ENCODE measurements around the gene ANKRD16. TPM values are rescaled to one million over a fixed set of nuclear protein-coding genes. Genes with fewer than 3 reads are reported as not detected.
"Not testable (repeated sequence)": the region's sequence is repeated elsewhere in the genome, so short reads cannot be mapped to it uniquely, and the experiment has no call there.

The ANKRD16 gene
- total and polyA plus RNA-seq, 7 experiments from 2014 or later: 4.6 to 9.8 (median 7.0) TPM

GRCh38 chr10:5856701-5857004 lies 33.0 kb downstream of the ANKRD16 start:
- H3K36me3 ChIP-seq (ENCODE audit: control insufficient read depth in 2 of 3, insufficient read depth in 3 of 3, low read length in 3 of 3): no peaks in the 10 kb centered on the region
- DNase-seq (no peak), ATAC-seq (no peak)
- H3K9me3 Mint-ChIP-seq: no peaks in the 10 kb centered on the region
- no peaks in the 10 kb centered on the region for H3K27me3 ChIP-seq (ENCODE audit: control insufficient read depth in 2 of 2, insufficient read depth in 2 of 2, low read length in 2 of 2)
- ChIA-PET POLR2A (interaction anchor here (0.6 kb wide), 1 partner anchor 178 kb away, joined by 3 read pairs; no protein-coding TSS in a partner anchor), CTCF (no interaction called here)
- no peak overlapping the region for H3K4me3 ChIP-seq (ENCODE audit: low read length)
- no peak overlapping the region for H3K27ac Mint-ChIP-seq
- H3K4me1 ChIP-seq (ENCODE audit: control insufficient read depth in 2 of 2, insufficient read depth in 2 of 2, low read length in 2 of 2): no peaks in the 10 kb centered on the region
- no peaks in the 10 kb centered on the region for H3K9me3 ChIP-seq (ENCODE audit: control insufficient read depth in 2 of 3, low read length in 3 of 3)
- no peak overlapping the region for H3K27ac ChIP-seq (ENCODE audit: low read depth, low read length)
- intact Hi-C loops (cut with micrococcal nuclease): no loop called here
- peaks cover 0 to 3% (median 0%) of the 10 kb centered on the region in 7 donors for H3K4me1 Mint-ChIP-seq
- H3K4me3 Mint-ChIP-seq: no peak overlapping the region
- H3K27me3 Mint-ChIP-seq: peaks cover 0 to 11% (median 4%) of the 10 kb centered on the region in 5 donors
- H3K36me3 Mint-ChIP-seq: peaks cover 0 to 3% (median 0%) of the 10 kb centered on the region in 5 donors

GRCh38 chr10:5855979-5856700 lies 33.6 kb downstream of the ANKRD16 start:
- Histone ChIP-seq H3K36me3 (ENCODE audit: control insufficient read depth in 2 of 3, insufficient read depth in 3 of 3, low read length in 3 of 3) (no peaks in the 10 kb centered on the region), H3K9me3 (ENCODE audit: control insufficient read depth in 2 of 3, low read length in 3 of 3) (no peaks in the 10 kb centered on the region), H3K4me1 (ENCODE audit: control insufficient read depth in 2 of 2, insufficient read depth in 2 of 2, low read length in 2 of 2) (no peaks in the 10 kb centered on the region), H3K27me3 (ENCODE audit: control insufficient read depth in 2 of 2, insufficient read depth in 2 of 2, low read length in 2 of 2) (no peaks in the 10 kb centered on the region), H3K27ac (ENCODE audit: low read depth, low read length) (no peak overlapping the region), H3K4me3 (ENCODE audit: low read length) (no peak overlapping the region)
- intact Hi-C loops (cut with micrococcal nuclease): no loop called here
- POLR2A ChIA-PET: interaction anchor here (0.6 kb wide), 1 partner anchor 178 kb away, joined by 3 read pairs; no protein-coding TSS in a partner anchor
- CTCF ChIA-PET: interaction anchor here (0.6 to 0.7 kb wide), 2 partner anchors 543 to 1151 kb away, joined by 3 to 4 read pairs; no protein-coding TSS in a partner anchor
- peaks cover 0 to 11% (median 4%) of the 10 kb centered on the region in 5 donors for H3K27me3 Mint-ChIP-seq
- peaks cover 0 to 3% (median 0%) of the 10 kb centered on the region in 5 donors for H3K36me3 Mint-ChIP-seq
- peaks cover 0 to 3% (median 0%) of the 10 kb centered on the region in 7 donors for H3K4me1 Mint-ChIP-seq
- no peak for ATAC-seq
- no peak overlapping the region for H3K27ac Mint-ChIP-seq
- H3K4me3 Mint-ChIP-seq: no peak overlapping the region
- DNase-seq: no peak
- no peaks in the 10 kb centered on the region for H3K9me3 Mint-ChIP-seq

- Histone ChIP-seq H3K27ac (ENCODE audit: low read depth, low read length) (no peak overlapping the region), H3K9me3 (ENCODE audit: control insufficient read depth in 2 of 3, low read length in 3 of 3) (no peaks in the 10 kb centered on the region), H3K4me3 (ENCODE audit: low read length) (no peak overlapping the region), H3K27me3 (ENCODE audit: control insufficient read depth in 2 of 2, insufficient read depth in 2 of 2, low read length in 2 of 2) (no peaks in the 10 kb centered on the region), H3K4me1 (ENCODE audit: control insufficient read depth in 2 of 2, insufficient read depth in 2 of 2, low read length in 2 of 2) (no peaks in the 10 kb centered on the region), H3K36me3 (ENCODE audit: control insufficient read depth in 2 of 3, insufficient read depth in 3 of 3, low read length in 3 of 3) (no peaks in the 10 kb centered on the region)
- H3K27me3 Mint-ChIP-seq: peaks cover 0 to 11% (median 4%) of the 10 kb centered on the region in 5 donors
- ChIA-PET POLR2A (interaction anchor here (0.7 kb wide), 1 partner anchor 101 kb away, joined by 4 read pairs; no protein-coding TSS in a partner anchor), CTCF (no interaction called here)
- intact Hi-C loops (cut with micrococcal nuclease): no loop called here
- DNase-seq: no peak
- no peak overlapping the region for H3K27ac Mint-ChIP-seq
- peaks cover 0 to 3% (median 0%) of the 10 kb centered on the region in 7 donors for H3K4me1 Mint-ChIP-seq
- H3K9me3 Mint-ChIP-seq: peaks cover 0 to 1% (median 0%) of the 10 kb centered on the region in 11 donors
- no peak for ATAC-seq
- peaks cover 0 to 3% (median 0%) of the 10 kb centered on the region in 5 donors for H3K36me3 Mint-ChIP-seq
- H3K4me3 Mint-ChIP-seq: no peak overlapping the region
Measured at GRCh38 chr10:5854131-5854475, 35.6 kb downstream of the ANKRD16 start.

DNA sequence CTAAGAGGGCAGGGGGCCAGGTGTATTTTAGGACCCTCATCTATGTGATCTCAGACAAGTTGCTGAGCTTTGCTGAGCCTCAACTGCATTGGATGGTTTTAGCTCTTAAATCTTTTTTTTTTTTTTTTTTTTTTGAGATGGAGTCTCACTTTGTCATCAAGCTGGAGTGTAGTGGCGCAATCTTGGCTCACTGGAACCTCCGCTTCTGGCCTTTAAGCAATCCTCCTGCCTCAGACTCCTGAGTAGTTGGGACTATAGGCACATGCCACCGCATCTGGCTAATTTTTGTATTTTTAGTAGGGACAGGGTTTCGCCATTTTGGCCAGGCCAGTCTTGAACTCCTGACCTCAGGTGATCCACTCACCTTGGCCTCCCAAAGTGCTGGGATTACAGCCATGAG lies 43.0 kb downstream of the ANKRD16 start:
- H3K27ac Mint-ChIP-seq; H3K4me1 Mint-ChIP-seq; H3K27ac ChIP-seq (ENCODE audit: low read depth, low read length): not testable (repeated sequence)

GRCh38 chr10:5844345-5845055 lies 45.2 kb downstream of the ANKRD16 start:
- Histone ChIP-seq H3K4me3 (ENCODE audit: low read length) (no peak overlapping the region), H3K27me3 (ENCODE audit: control insufficient read depth in 2 of 2, insufficient read depth in 2 of 2, low read length in 2 of 2) (no peaks in the 10 kb centered on the region), H3K4me1 (ENCODE audit: control insufficient read depth in 2 of 2, insufficient read depth in 2 of 2, low read length in 2 of 2) (no peaks in the 10 kb centered on the region), H3K9me3 (ENCODE audit: control insufficient read depth in 2 of 3, low read length in 3 of 3) (no peaks in the 10 kb centered on the region), H3K36me3 (ENCODE audit: control insufficient read depth in 2 of 3, insufficient read depth in 3 of 3, low read length in 3 of 3) (no peaks in the 10 kb centered on the region), H3K27ac (ENCODE audit: low read depth, low read length) (no peak overlapping the region)
- peaks cover 0 to 1% (median 0%) of the 10 kb centered on the region in 11 donors for H3K9me3 Mint-ChIP-seq
- ChIA-PET CTCF (interaction anchor here (0.7 kb wide), 1 partner anchor 1007 kb away, joined by 4 read pairs; no protein-coding TSS in a partner anchor), POLR2A (interaction anchor here (0.6 kb wide), 1 partner anchor 593 kb away, joined by 3 read pairs; no protein-coding TSS in a partner anchor)
- H3K27ac Mint-ChIP-seq: no peak overlapping the region
- H3K27me3 Mint-ChIP-seq: peaks cover 0 to 5% (median 0%) of the 10 kb centered on the region in 5 donors
- intact Hi-C loops (cut with micrococcal nuclease): no loop called here
- peaks cover 0 to 10% (median 0%) of the 10 kb centered on the region in 7 donors for H3K4me1 Mint-ChIP-seq
- no peaks in the 10 kb centered on the region for H3K36me3 Mint-ChIP-seq
- no peak for ATAC-seq
- no peak overlapping the region for H3K4me3 Mint-ChIP-seq
- DNase-seq: no peak

More for the DNA sequence above, 43.0 kb downstream of the ANKRD16 start:
- ATAC-seq; H3K4me1 ChIP-seq (ENCODE audit: control insufficient read depth in 2 of 2, insufficient read depth in 2 of 2, low read length in 2 of 2); H3K36me3 ChIP-seq (ENCODE audit: control insufficient read depth in 2 of 3, insufficient read depth in 3 of 3, low read length in 3 of 3); H3K27me3 Mint-ChIP-seq; H3K4me3 Mint-ChIP-seq; H3K4me3 ChIP-seq (ENCODE audit: low read length); DNase-seq; H3K27me3 ChIP-seq (ENCODE audit: control insufficient read depth in 2 of 2, insufficient read depth in 2 of 2, low read length in 2 of 2); POLR2A ChIA-PET; H3K9me3 ChIP-seq (ENCODE audit: control insufficient read depth in 2 of 3, low read length in 3 of 3); H3K9me3 Mint-ChIP-seq; H3K36me3 Mint-ChIP-seq; intact Hi-C loops (cut with micrococcal nuclease): not testable (repeated sequence)
- CTCF ChIA-PET: interaction anchor here (0.6 kb wide), 1 partner anchor 1657 kb away, joined by 4 read pairs; no protein-coding TSS in a partner anchor

DNA sequence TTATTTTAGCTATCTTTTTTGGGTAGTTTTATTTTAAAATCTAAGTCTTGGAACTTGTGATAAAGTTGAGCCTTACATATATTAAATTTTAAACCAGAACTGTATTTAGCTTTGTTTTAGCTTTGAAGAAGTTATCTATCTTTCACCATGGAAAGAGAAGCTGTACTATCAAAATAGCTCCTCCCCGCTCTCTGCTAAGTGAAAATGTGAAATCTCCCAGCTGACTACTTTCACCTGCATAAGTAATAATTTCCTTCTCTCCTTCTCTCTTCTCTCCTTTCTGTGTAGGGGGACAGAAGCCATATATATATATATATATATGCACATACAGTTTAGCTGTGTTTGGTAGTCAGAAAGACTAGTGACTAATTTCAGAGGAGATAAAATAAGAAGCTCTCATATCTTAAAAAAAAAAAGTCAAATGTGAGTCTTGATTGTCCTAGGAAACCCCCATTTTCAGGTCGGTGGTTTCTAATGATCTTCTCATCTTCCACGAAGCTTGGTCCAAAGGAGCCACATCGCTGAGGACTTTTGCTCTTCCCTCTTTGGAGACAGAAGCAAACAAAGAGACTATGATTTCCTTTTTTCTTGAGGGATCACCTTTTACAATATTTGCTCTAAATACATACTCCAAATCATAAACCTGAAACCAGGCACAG lies 45.9 kb downstream of the ANKRD16 start:
- ATAC-seq (no peak), DNase-seq (no peak)
- H3K4me3 Mint-ChIP-seq: no peak overlapping the region
- POLR2A ChIA-PET: interaction anchor here (0.6 kb wide), 1 partner anchor 594 kb away, joined by 3 read pairs; no protein-coding TSS in a partner anchor
- peaks cover 0 to 10% (median 0%) of the 10 kb centered on the region in 7 donors for H3K4me1 Mint-ChIP-seq
- Histone ChIP-seq H3K36me3 (ENCODE audit: control insufficient read depth in 2 of 3, insufficient read depth in 3 of 3, low read length in 3 of 3) (no peaks in the 10 kb centered on the region), H3K27ac (ENCODE audit: low read depth, low read length) (no peak overlapping the region), H3K27me3 (ENCODE audit: control insufficient read depth in 2 of 2, insufficient read depth in 2 of 2, low read length in 2 of 2) (no peaks in the 10 kb centered on the region), H3K4me3 (ENCODE audit: low read length) (no peak overlapping the region), H3K4me1 (ENCODE audit: control insufficient read depth in 2 of 2, insufficient read depth in 2 of 2, low read length in 2 of 2) (no peaks in the 10 kb centered on the region), H3K9me3 (ENCODE audit: control insufficient read depth in 2 of 3, low read length in 3 of 3) (no peaks in the 10 kb centered on the region)
- intact Hi-C loops (cut with micrococcal nuclease): no loop called here
- H3K27ac Mint-ChIP-seq: peak overlapping the region in 1 of 9 donors; percentile 50
- no peaks in the 10 kb centered on the region for H3K36me3 Mint-ChIP-seq
- H3K9me3 Mint-ChIP-seq: no peaks in the 10 kb centered on the region
- CTCF ChIA-PET: interaction anchor here (0.6 to 0.7 kb wide), 3 partner anchors 262 to 1007 kb away, joined by 3 to 4 read pairs (median 3); no protein-coding TSS in a partner anchor
- H3K27me3 Mint-ChIP-seq: peaks cover 0 to 5% (median 0%) of the 10 kb centered on the region in 5 donors

Measured in naive thymus-derived CD4-positive, alpha-beta T cell (primary cell).